Measurements from ENCODE around the gene SPINT4. TPM values are rescaled to one million over a fixed set of nuclear protein-coding genes. Genes with fewer than 3 reads are reported as not detected.
"Not testable (repeated sequence)": the region's sequence is repeated elsewhere in the genome, so short reads cannot be mapped to it uniquely, and the experiment has no call there.

Gene SPINT4
- total RNA-seq, 1 donor from 2014 or later = not detected

- DNase-seq (ENCODE audit: extremely low read depth, low read depth, low spot score) = not testable (repeated sequence)
Measured at GRCh38 chr20:45764618-45765282, 42.6 kb downstream of the SPINT4 start.

GRCh38 chr20:45765307-45765875, 43.2 kb downstream of the SPINT4 start:
- DNase-seq (ENCODE audit: extremely low read depth, low read depth, low spot score) = no peak

GRCh38 chr20:45765980-45766379, 43.8 kb downstream of the SPINT4 start:
- DNase-seq (ENCODE audit: extremely low read depth, low read depth, low spot score) = no peak

DNA sequence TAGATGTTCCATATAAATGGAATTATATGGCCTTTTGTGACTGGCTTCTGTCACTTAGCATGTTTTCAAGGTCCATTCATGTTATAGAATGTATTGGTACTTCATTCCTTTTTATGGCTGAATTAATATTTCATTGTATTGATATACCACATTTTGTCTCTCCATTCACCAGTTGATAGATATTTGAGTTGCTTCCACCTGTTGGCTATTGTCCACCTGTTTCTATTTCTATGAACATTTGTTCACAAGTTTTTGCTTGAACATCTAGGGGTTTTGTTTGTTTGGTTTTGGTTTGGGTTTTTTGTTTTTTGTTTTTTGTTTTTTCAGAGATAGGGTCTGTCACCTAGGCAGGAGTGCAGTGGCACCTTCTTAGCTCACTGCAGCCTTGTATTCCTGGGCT, 46.3 kb downstream of the SPINT4 start:
- DNase-seq (ENCODE audit: extremely low read depth, low read depth, low spot score) = no peak

DNA sequence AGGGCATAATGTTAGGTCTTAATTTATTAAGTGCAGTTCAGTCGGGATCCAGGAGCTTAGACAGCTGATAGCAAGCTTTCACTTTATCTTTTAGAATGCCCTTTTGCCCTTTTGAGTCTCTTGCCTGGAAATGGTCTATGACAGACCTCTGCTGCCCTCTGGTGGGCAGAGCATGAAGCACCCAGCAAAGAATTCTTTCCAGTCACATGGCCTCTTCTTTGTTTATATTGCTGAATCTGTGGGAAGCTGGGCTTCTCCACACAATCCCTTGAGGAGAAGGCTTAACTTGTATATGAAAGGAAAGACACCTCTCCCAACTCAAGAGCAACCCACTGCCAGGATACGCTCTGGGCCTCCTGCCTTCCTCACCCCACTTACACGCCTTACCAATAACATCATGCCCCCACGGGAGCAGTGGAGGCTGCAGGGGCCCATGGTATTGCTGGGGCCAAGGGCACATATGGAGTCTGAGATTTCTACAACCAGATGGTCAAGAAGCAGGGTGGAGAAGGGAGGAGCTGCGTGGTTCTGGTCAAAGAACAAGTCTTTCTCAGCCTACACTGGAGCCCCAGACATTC, 49.1 kb downstream of the SPINT4 start:
- DNase-seq (ENCODE audit: extremely low read depth, low read depth, low spot score) = peak; percentile 55

- no peak for DNase-seq (ENCODE audit: extremely low read depth, low read depth, low spot score)
Measured at GRCh38 chr20:45772693-45773092, 50.5 kb downstream of the SPINT4 start.

- DNase-seq (ENCODE audit: extremely low read depth, low read depth, low spot score) = no peak
Measured at GRCh38 chr20:45774945-45775344, 52.8 kb downstream of the SPINT4 start.

- DNase-seq (ENCODE audit: extremely low read depth, low read depth, low spot score) = no peak
Measured at GRCh38 chr20:45775411-45775810, 53.3 kb downstream of the SPINT4 start.

Other genes starting within 250 kb of the SPINT4 start
- not detected in 2 replicates for gene SPINT3, start 206.7 kb upstream of the SPINT4 start, total RNA-seq
- not detected in 2 replicates for gene WFDC6, start 182.9 kb upstream of the SPINT4 start, total RNA-seq
- gene EPPIN, start 174.9 kb upstream of the SPINT4 start, total RNA-seq = not detected in 2 replicates
- not detected in 2 replicates for gene WFDC8, start 143.1 kb upstream of the SPINT4 start, total RNA-seq
- not detected in 2 replicates for gene WFDC10A, start 92.6 kb upstream of the SPINT4 start, total RNA-seq
- not detected in 2 replicates for gene WFDC9, start 91.1 kb upstream of the SPINT4 start, total RNA-seq
- gene WFDC11, start 52.1 kb upstream of the SPINT4 start, total RNA-seq = not detected in 2 replicates
- not detected in 2 replicates for gene WFDC13, start 20.3 kb upstream of the SPINT4 start, total RNA-seq
- gene WFDC10B, start 17.3 kb upstream of the SPINT4 start, total RNA-seq = not detected in 2 replicates
- 0.99 TPM in 1 of 2 replicates, not detected in the other for gene WFDC3, start 69.5 kb downstream of the SPINT4 start, total RNA-seq
- gene DNTTIP1, start 69.6 kb downstream of the SPINT4 start, total RNA-seq = 30.6 and 39.5 TPM in 2 replicates
- gene UBE2C, start 90.3 kb downstream of the SPINT4 start, total RNA-seq = 28.8 and 38.3 TPM in 2 replicates
- gene TNNC2, start 105.0 kb downstream of the SPINT4 start, total RNA-seq = not detected in 2 replicates
- gene SNX21, start 111.5 kb downstream of the SPINT4 start, total RNA-seq = 24.7 and 26.3 TPM in 2 replicates
- 31.0 and 32.3 TPM in 2 replicates for gene ACOT8, start 135.0 kb downstream of the SPINT4 start, total RNA-seq
- gene ZSWIM3, start 135.3 kb downstream of the SPINT4 start, total RNA-seq = 6.2 and 6.7 TPM in 2 replicates
- gene ZSWIM1, start 158.9 kb downstream of the SPINT4 start, total RNA-seq = 9.4 and 11.4 TPM in 2 replicates
- gene SPATA25, start 165.3 kb downstream of the SPINT4 start, total RNA-seq = 0.29 TPM in 1 of 2 replicates, not detected in the other
- gene NEURL2, start 168.9 kb downstream of the SPINT4 start, total RNA-seq = 3.4 and 4.8 TPM in 2 replicates
- 190 and 234 TPM in 2 replicates for gene CTSA, start 169.0 kb downstream of the SPINT4 start, total RNA-seq
- 24.6 and 28.1 TPM in 2 replicates for gene PLTP, start 189.8 kb downstream of the SPINT4 start, total RNA-seq
- 12.8 and 17.4 TPM in 2 replicates for gene PCIF1, start 212.3 kb downstream of the SPINT4 start, total RNA-seq
- 12.5 and 19.3 TPM in 2 replicates for gene ZNF335, start 249.9 kb downstream of the SPINT4 start, total RNA-seq

All from glomerular endothelial cell (primary cell).